ENCODE measurements around the gene DEGS1.

DEGS1 gene

GRCh38 chr1:224217655-224218623 lies 34.9 kb downstream of the DEGS1 start:
- no peak for DNase-seq

GRCh38 chr1:224219011-224219611 lies 36.1 kb downstream of the DEGS1 start:
- no peak for DNase-seq

GRCh38 chr1:224219612-224220059 lies 36.6 kb downstream of the DEGS1 start:
- no peak for DNase-seq

GRCh38 chr1:224223819-224224714 lies 41.0 kb downstream of the DEGS1 start:
- no peak for DNase-seq

GRCh38 chr1:224226849-224227502 lies 43.9 kb downstream of the DEGS1 start:
- no peak for DNase-seq

- no peak for DNase-seq
Observed at GRCh38 chr1:224234017-224234416, 51.0 kb downstream of the DEGS1 start.

GRCh38 chr1:224235813-224236493 lies 52.9 kb downstream of the DEGS1 start:
- no peak for DNase-seq

GRCh38 chr1:224237119-224237881 lies 54.3 kb downstream of the DEGS1 start:
- no peak for DNase-seq

- DNase-seq: no peak
Observed at GRCh38 chr1:224238212-224238611, 55.2 kb downstream of the DEGS1 start.

- DNase-seq: no peak
Observed at GRCh38 chr1:224238756-224239155, 55.7 kb downstream of the DEGS1 start.

Data from CD4-positive, alpha-beta T cell treated with Interleukin-6 for 4 hours (primary cell).